Measurements from ENCODE around the gene NT5DC2.

Gene NT5DC2

GRCh38 chr3:52501046-52501445, 32.6 kb downstream of the NT5DC2 start:
- no peak overlapping the region for H3K27ac ChIP-seq
- no peak for TF ChIP-seq CTCF (conservative IDR thresholded peaks at IDR 0.05)

- TF ChIP-seq CTCF (conservative IDR thresholded peaks at IDR 0.05) = no peak
- H3K27ac ChIP-seq = no peak overlapping the region
Observed at GRCh38 chr3:52498137-52499054, 35.3 kb downstream of the NT5DC2 start.

- no peak for TF ChIP-seq CTCF (conservative IDR thresholded peaks at IDR 0.05)
- H3K27ac ChIP-seq = no peak overlapping the region
Observed at GRCh38 chr3:52495777-52496602, 37.7 kb downstream of the NT5DC2 start.

GRCh38 chr3:52494886-52495495, 38.7 kb downstream of the NT5DC2 start, which contains the start of gene STAB1:
STAB1 (plus strand) TSS chr3:52495338; CDS start chr3:52495414, 76 bp downstream.
- no peak within 1 kb of the TSS for H3K27ac ChIP-seq
- no peak for TF ChIP-seq CTCF (conservative IDR thresholded peaks at IDR 0.05)

GRCh38 chr3:52494445-52494844, 39.2 kb downstream of the NT5DC2 start:
- H3K27ac ChIP-seq = no peak overlapping the region
- TF ChIP-seq CTCF (conservative IDR thresholded peaks at IDR 0.05) = no peak

- no peak for TF ChIP-seq CTCF (conservative IDR thresholded peaks at IDR 0.05)
- no peak overlapping the region for H3K27ac ChIP-seq
Observed at GRCh38 chr3:52493232-52494017, 40.2 kb downstream of the NT5DC2 start.

All from VCaP (cell line).